ENCODE data around the gene TMC8. TPM values are rescaled to one million over a fixed set of nuclear protein-coding genes. Genes with fewer than 3 reads are reported as not detected.

The TMC8 gene
- total and polyA plus RNA-seq, 8 donors, result 1.6 to 19.8 (median 4.3) TPM

GRCh38 chr17:78120971-78121800 is 9.4 kb upstream of the TMC8 start:
- no peak overlapping the region for H3K4me3 ChIP-seq
- intact Hi-C loops (cut with DNase I; ENCODE audit: low total_unique reads), result no loop called here
- no peak for DNase-seq
- H3K36me3 ChIP-seq, result peaks cover 4 to 78% (median 47%) of the 10 kb centered on the region in 4 donors
- TF ChIP-seq POLR2AphosphoS5 (IDR thresholded peaks at IDR 0.05), result no peak
- no peak for TF ChIP-seq POLR2A (IDR thresholded peaks at IDR 0.05)
- TF ChIP-seq, protein P1, sequence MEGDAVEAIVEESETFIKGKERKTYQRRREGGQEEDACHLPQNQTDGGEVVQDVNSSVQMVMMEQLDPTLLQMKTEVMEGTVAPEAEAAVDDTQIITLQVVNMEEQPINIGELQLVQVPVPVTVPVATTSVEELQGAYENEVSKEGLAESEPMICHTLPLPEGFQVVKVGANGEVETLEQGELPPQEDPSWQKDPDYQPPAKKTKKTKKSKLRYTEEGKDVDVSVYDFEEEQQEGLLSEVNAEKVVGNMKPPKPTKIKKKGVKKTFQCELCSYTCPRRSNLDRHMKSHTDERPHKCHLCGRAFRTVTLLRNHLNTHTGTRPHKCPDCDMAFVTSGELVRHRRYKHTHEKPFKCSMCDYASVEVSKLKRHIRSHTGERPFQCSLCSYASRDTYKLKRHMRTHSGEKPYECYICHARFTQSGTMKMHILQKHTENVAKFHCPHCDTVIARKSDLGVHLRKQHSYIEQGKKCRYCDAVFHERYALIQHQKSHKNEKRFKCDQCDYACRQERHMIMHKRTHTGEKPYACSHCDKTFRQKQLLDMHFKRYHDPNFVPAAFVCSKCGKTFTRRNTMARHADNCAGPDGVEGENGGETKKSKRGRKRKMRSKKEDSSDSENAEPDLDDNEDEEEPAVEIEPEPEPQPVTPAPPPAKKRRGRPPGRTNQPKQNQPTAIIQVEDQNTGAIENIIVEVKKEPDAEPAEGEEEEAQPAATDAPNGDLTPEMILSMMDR (IDR thresholded peaks at IDR 0.05), result no peak
- TF ChIP-seq EP300 (IDR thresholded peaks at IDR 0.05), result no peak
- H3K4me1 ChIP-seq, result peaks cover 13 to 48% (median 26%) of the 10 kb centered on the region in 4 donors
- WGBS, 5 donors, result 70 to 86% (median 79%) methylated on average over 25 to 35 of the region's 35 CpGs
- no peaks in the 10 kb centered on the region for H3K9me3 ChIP-seq
- peak overlapping the region in 2 of 5 donors; percentile 19 to 26 for H3K27ac ChIP-seq
- H3K27me3 ChIP-seq, result no peaks in the 10 kb centered on the region

DNA sequence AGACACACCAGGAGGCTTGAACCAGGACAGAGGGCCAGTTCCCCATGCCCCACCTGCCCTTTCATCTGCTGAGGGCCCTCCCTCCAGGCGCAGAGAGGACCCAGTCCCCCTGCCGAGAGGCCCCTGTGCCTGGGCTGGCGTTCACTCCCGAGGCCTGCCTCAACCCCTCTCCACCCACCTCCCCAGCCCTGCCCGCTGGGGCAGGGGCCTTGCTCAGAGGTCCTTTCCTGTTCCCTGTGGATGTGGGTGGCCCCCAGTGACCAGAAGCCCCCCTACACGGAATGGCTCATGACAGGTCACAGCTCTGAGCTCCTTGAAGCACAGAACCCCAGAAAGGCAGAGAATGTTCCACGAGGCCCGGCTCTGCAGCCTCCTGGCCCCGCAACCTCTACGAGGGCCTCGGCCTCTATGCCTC is 8.8 kb upstream of the TMC8 start:
- WGBS, 5 donors, result 70 to 90% (median 73%) methylated on average over 6 to 11 of the region's 11 CpGs
- Histone ChIP-seq H3K27me3 (no peaks in the 10 kb centered on the region), H3K36me3 (peaks cover 4 to 79% (median 47%) of the 10 kb centered on the region in 4 donors), H3K4me1 (peaks cover 19 to 54% (median 32%) of the 10 kb centered on the region in 4 donors), H3K27ac (peak overlapping the region in 3 of 5 donors; percentile 19 to 32 (median 26)), H3K4me3 (no peak overlapping the region), H3K9me3 (no peaks in the 10 kb centered on the region)
- no peak for DNase-seq
- intact Hi-C loops (cut with DNase I; ENCODE audit: low total_unique reads), result no loop called here
- TF ChIP-seq EP300 (IDR thresholded peaks at IDR 0.05), result no peak
- TF ChIP-seq POLR2AphosphoS5 (IDR thresholded peaks at IDR 0.05), result no peak
- TF ChIP-seq POLR2A (IDR thresholded peaks at IDR 0.05), result no peak
- TF ChIP-seq, protein P1 (IDR thresholded peaks at IDR 0.05), result no peak

GRCh38 chr17:78122216-78122930 is 8.2 kb upstream of the TMC8 start:
- H3K4me3 ChIP-seq, result no peak overlapping the region
- H3K36me3 ChIP-seq, result peaks cover 4 to 79% (median 47%) of the 10 kb centered on the region in 4 donors
- H3K27me3 ChIP-seq, result peaks cover 0 to under 1% (median 0%) of the 10 kb centered on the region in 3 donors
- intact Hi-C loops (cut with DNase I; ENCODE audit: low total_unique reads), result no loop called here
- 78 to 91% (median 83%) methylated on average over 14 to 23 of the region's 23 CpGs for whole genome bisulfite sequencing, 5 donors
- no peaks in the 10 kb centered on the region for H3K9me3 ChIP-seq
- TF ChIP-seq POLR2A (IDR thresholded peaks at IDR 0.05), result no peak
- TF ChIP-seq POLR2AphosphoS5 (IDR thresholded peaks at IDR 0.05), result no peak
- no peak for TF ChIP-seq EP300 (IDR thresholded peaks at IDR 0.05)
- TF ChIP-seq, protein P1 (IDR thresholded peaks at IDR 0.05), result no peak
- H3K27ac ChIP-seq, result peak overlapping the region in 2 of 5 donors; percentile 26 to 32
- DNase-seq, result no peak
- H3K4me1 ChIP-seq, result peaks cover 25 to 54% (median 35%) of the 10 kb centered on the region in 4 donors

- Histone ChIP-seq H3K9me3 (no peaks in the 10 kb centered on the region), H3K36me3 (peaks cover 4 to 79% (median 47%) of the 10 kb centered on the region in 4 donors), H3K4me3 (no peak overlapping the region), H3K27ac (no peak overlapping the region), H3K27me3 (peaks cover 0 to 6% (median 0%) of the 10 kb centered on the region in 3 donors), H3K4me1 (peaks cover 25 to 54% (median 35%) of the 10 kb centered on the region in 4 donors)
- TF ChIP-seq, protein P1 (IDR thresholded peaks at IDR 0.05), result no peak
- TF ChIP-seq POLR2A (IDR thresholded peaks at IDR 0.05) (no peak), POLR2AphosphoS5 (IDR thresholded peaks at IDR 0.05) (no peak), EP300 (IDR thresholded peaks at IDR 0.05) (no peak)
- intact Hi-C loops (cut with DNase I; ENCODE audit: low total_unique reads), result no loop called here
- no peak for DNase-seq
- WGBS, 5 donors, result 92 to 96% (median 95%) methylated on average over 4 of the region's 4 CpGs
Measured at GRCh38 chr17:78122931-78123249, 7.7 kb upstream of the TMC8 start.

Data from stomach (tissue), 9 donors.